HepG2 (cell line): ENCODE data around the gene ADGRG4. TPM values are rescaled to one million over a fixed set of nuclear protein-coding genes. Genes with fewer than 3 reads are reported as not detected.

Experiments used
- ATAC-seq: fragments of 200-7000 bp; cut with Tn5 transposase; 3 replicates; pipeline ENCODE4 v1.9.1; 2020; ENCODE audit warnings: mild to moderate bottlenecking, moderate library complexity
- BruUV-seq: library from RNA; stranded (reverse); fragments of 400-500 nt; replicated peaks from 2 replicates; lab custom pipeline; 2021; lab: Mats Ljungman, UMichigan
- CTCF ChIA-PET: fragments of 300-600 bp; formaldehyde crosslinking; extraction: SDS; loops from one replicate; lab custom pipeline; 2021; ENCODE audit warnings: low total read pairs, inconsistent platforms, low intra/inter-chr PET ratio; lab: Yijun Ruan, JAX
- POLR2A ChIA-PET: fragments of 350-600 bp; sonication (Branson Sonifier 250); formaldehyde crosslinking; loops from one replicate; lab custom pipeline; 2020; ENCODE audit warnings: antibody characterized with exemption, inconsistent platforms; lab: Yijun Ruan, JAX
- DNase-seq: peaks from one replicate; pipeline ENCODE4 v3.0.0-alpha.2; 2015; ENCODE audit warnings: low spot score
- FAIRE-seq: peaks from 3 replicates; lab custom pipeline; 2011; peaks lifted over from hg19 to GRCh38; lab: Jason Lieb, UNC
- H2AFZ ChIP-seq: one replicate; pipeline ENCODE4 v1.6.1; 2011; ENCODE audit warnings: low read length, inconsistent platforms
- H3K27ac ChIP-seq: fragments of 300-600 bp; 3 replicates; pipeline ENCODE4 v1.8.0; 2011; ENCODE audit warnings: mixed run types, mild to moderate bottlenecking, mixed read lengths, low read length, inconsistent platforms; ENCODE audit not compliant: insufficient read depth; ENCODE audit errors: extremely low read length
- H3K27me3 ChIP-seq, 2 experiments: fragments of 200-600 bp in 1 of 2; 2 replicates in 1 of 2; 3 replicates in 1 of 2; pipeline versions ENCODE4 v1.6.0 to v1.8.0; 2011; ENCODE audit warnings: low read length in 2 of 2, mild to moderate bottlenecking in 2 of 2, moderate library complexity in 2 of 2, inconsistent platforms in 1 of 2; ENCODE audit not compliant: insufficient read depth in 2 of 2, control insufficient read depth in 1 of 2
- H3K36me3 ChIP-seq, 2 experiments: fragments of 200-600 bp in 1 of 2; replicated peaks in 1 of 2; 2 replicates in 1 of 2; 3 replicates in 1 of 2; pipeline versions ENCODE4 v1.5.1 to v1.8.0; 2011; ENCODE audit warnings: low read length in 2 of 2, inconsistent platforms in 1 of 2; ENCODE audit not compliant: insufficient read depth in 2 of 2, control insufficient read depth in 1 of 2
- H3K4me1 ChIP-seq: 2 replicates; pipeline ENCODE4 v1.5.1; 2012; ENCODE audit warnings: low read length, inconsistent platforms; ENCODE audit not compliant: insufficient read depth
- H3K4me2 ChIP-seq: 2 replicates; pipeline ENCODE4 v1.6.0; 2011; ENCODE audit warnings: low read depth, low read length, inconsistent platforms
- H3K4me3 ChIP-seq, 3 experiments: fragments of 200-600 bp in 1 of 3; sonication (generic), shearing (Covaris generic) in 1 of 3; replicated peaks in 1 of 3; 2 replicates each; pipeline ENCODE4 v1.5.1; 2011 to 2016; ENCODE audit warnings: low read length in 3 of 3, inconsistent platforms in 2 of 3, low read depth in 2 of 3, mild to moderate bottlenecking in 2 of 3, control low read depth in 1 of 3, mixed read lengths in 1 of 3; ENCODE audit not compliant: insufficient read depth in 1 of 3
- H3K79me2 ChIP-seq: one replicate; pipeline ENCODE4 v1.6.1; 2011; ENCODE audit warnings: low read length, inconsistent platforms; ENCODE audit not compliant: insufficient read depth
- H3K9ac ChIP-seq: 2 replicates; pipeline ENCODE4 v1.6.0; 2011; ENCODE audit warnings: mild to moderate bottlenecking, low read depth, low read length, inconsistent platforms; ENCODE audit not compliant: insufficient read depth
- H3K9me3 ChIP-seq: 2 replicates; pipeline ENCODE4 v1.5.1; 2012; ENCODE audit warnings: mild to moderate bottlenecking, low read length
- H4K20me1 ChIP-seq: 2 replicates; pipeline ENCODE4 v1.6.0; 2011; ENCODE audit warnings: inconsistent platforms, mild to moderate bottlenecking, low read length, moderate library complexity; ENCODE audit not compliant: insufficient read depth
- HOXD1 ChIP-seq: sonication (generic); formaldehyde crosslinking; IDR thresholded peaks from 2 replicates; pipeline ENCODE4 v1.5.0; 2020; ENCODE audit warnings: missing genetic modification reagents
- NFE2L2 ChIP-seq: fragments of 150-350 bp; IDR thresholded peaks from 2 replicates; pipeline ENCODE4 v1.6.1; 2014; ENCODE audit warnings: low read length
- REXO4 ChIP-seq: sonication (generic); formaldehyde crosslinking; IDR thresholded peaks from 2 replicates; pipeline ENCODE4 v1.8.0; 2022; ENCODE audit warnings: missing genetic modification reagents, mild to moderate bottlenecking, borderline replicate concordance
- WGBS: methylation state at CpG from one replicate; pipeline ENCODE4 v1.1.6; 2017; ENCODE audit warnings: low lambda C conversion rate; 5-methylcytosine and 5-hydroxymethylcytosine counted together
- in situ Hi-C: cut with HindIII; loops from 2 replicates; pipeline ENCODE4 v1.10.0; 2017; ENCODE audit warnings: low pct_unique_long_range_greater_than_20kb; ENCODE audit not compliant: extremely low pct_ligation_motif_present
- intact Hi-C: fragments of 100-400 bp; cut with micrococcal nuclease; formaldehyde crosslinking; loops from one replicate; pipeline ENCODE4 v1.10.0; 2022; ENCODE audit not compliant: unreplicated experiment
- polyA plus RNA-seq, 8 experiments: library from polyadenylated mRNA; depleted of rRNA in 3 of 8; stranded (reverse) in 7 of 8; unstranded in 1 of 8; fragments of >200 nt; fragmentation: Illumina TruSeq in 4 of 8; extraction: Trizol in 4 of 8; gene quantifications; 2 replicates each; pipeline versions ENCODE4 v1.2.1 to v1.2.3, GENCODE V29; 2011 to 2016; ENCODE audit warnings: low read depth in 4 of 8, missing spikeins in 1 of 8, mixed read lengths in 1 of 8; ENCODE audit not compliant: insufficient read depth in 1 of 8
- total RNA-seq, 5 experiments: library from RNA; depleted of rRNA; stranded (reverse); fragments of >200 nt; fragmentation: Illumina TruSeq; extraction: Trizol; gene quantifications; 2 replicates each; pipeline ENCODE4 v1.2.3, GENCODE V29; 2016; ENCODE audit warnings: low read depth in 1 of 5
- TF ChIP-seq, protein P1 (sequence below): sonication (generic); formaldehyde crosslinking; IDR thresholded peaks from 2 replicates; pipeline ENCODE4 v1.9.0; 2021; ENCODE audit warnings: missing genetic modification reagents, borderline replicate concordance
- TF ChIP-seq, protein P2 (sequence below): sonication (generic); formaldehyde crosslinking; IDR thresholded peaks from 2 replicates; pipeline ENCODE4 v1.5.0; 2020; ENCODE audit warnings: mild to moderate bottlenecking, low read depth, missing genetic modification reagents, borderline replicate concordance

ADGRG4 gene
- total and polyA plus RNA-seq, 2 of the 13 experiments (the other 11 are each of a cell fraction or from before 2014, with no cell fraction given), result not detected

DNA sequence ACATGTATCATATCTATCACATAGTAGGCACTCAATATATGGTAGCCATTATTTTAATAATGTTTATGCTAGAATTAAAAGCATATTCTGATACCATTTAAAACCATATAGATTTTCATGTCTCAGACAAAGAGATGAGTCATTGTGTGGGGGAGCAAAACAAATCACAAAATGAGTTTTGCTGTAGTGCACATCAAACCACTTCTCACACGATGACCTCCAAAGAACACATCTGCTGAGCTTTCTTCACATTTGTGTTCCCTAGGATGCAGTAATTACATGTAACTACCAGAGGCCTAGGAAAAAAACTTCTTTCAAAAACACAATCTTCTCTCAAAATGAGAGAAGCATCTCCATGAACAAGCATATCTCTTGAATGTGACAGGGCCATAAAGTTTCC is 130.9 kb downstream of the ADGRG4 start:
- no peaks in the 10 kb centered on the region for H3K4me1 ChIP-seq
- H3K27me3 ChIP-seq, result no peaks in the 10 kb centered on the region
- no TSS peak for BruUV-seq
- intact Hi-C loops, result no loop called here
- no peak overlapping the region for H2AFZ ChIP-seq
- FAIRE-seq (no peak), DNase-seq (no peak), ATAC-seq (no peak)
- no peaks in the 10 kb centered on the region for H3K9me3 ChIP-seq
- no peaks in the 10 kb centered on the region for H3K36me3 ChIP-seq
- CTCF ChIA-PET, result no interaction called here
- in situ Hi-C loops, result no loop called here
- H3K4me3 ChIP-seq, result no peak overlapping the region
- WGBS, result 10% methylated on average over 1 of the region's 1 CpG
- H4K20me1 ChIP-seq, result no peaks in the 10 kb centered on the region
- no peak overlapping the region for H3K9ac ChIP-seq
- H3K4me2 ChIP-seq, result no peak overlapping the region
- no peak overlapping the region for H3K27ac ChIP-seq
- no peak for TF ChIP-seq HOXD1 (CRISPR knock-in tag)
- TF ChIP-seq, all 625 proteins: peak for 0
- POLR2A ChIA-PET, result no interaction called here
- no peaks in the 10 kb centered on the region for H3K79me2 ChIP-seq

DNA sequence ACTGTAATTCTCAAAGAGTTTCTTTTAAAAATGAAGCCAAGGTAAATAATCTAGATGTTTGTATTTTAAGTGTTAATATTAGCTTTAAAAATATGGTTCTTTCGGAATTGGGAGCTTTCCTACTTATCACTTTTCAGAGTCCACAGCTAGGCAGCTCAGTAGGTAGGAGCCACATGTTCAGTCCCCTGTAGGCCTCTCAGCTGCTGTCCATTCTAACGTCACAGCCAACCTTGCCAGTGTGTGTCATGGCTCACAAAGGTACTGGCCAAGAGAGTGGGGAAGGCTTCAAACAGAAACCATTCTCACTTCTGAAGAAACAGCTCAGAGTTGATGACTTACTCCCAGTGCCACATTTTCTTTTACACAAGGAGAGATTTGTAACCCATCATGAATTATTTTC is 137.0 kb downstream of the ADGRG4 start:
- no TSS peak for BruUV-seq
- DNase-seq (no peak), ATAC-seq (no peak), FAIRE-seq (no peak)
- TF ChIP-seq, protein P1, sequence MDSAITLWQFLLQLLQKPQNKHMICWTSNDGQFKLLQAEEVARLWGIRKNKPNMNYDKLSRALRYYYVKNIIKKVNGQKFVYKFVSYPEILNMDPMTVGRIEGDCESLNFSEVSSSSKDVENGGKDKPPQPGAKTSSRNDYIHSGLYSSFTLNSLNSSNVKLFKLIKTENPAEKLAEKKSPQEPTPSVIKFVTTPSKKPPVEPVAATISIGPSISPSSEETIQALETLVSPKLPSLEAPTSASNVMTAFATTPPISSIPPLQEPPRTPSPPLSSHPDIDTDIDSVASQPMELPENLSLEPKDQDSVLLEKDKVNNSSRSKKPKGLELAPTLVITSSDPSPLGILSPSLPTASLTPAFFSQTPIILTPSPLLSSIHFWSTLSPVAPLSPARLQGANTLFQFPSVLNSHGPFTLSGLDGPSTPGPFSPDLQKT (CRISPR knock-in tag), result no peak
- no peak for TF ChIP-seq REXO4 (CRISPR knock-in tag)
- TF ChIP-seq, protein P2, sequence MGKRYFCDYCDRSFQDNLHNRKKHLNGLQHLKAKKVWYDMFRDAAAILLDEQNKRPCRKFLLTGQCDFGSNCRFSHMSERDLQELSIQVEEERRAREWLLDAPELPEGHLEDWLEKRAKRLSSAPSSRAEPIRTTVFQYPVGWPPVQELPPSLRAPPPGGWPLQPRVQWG (CRISPR knock-in tag), result no peak
- TF ChIP-seq NFE2L2, result no peak
- Histone ChIP-seq H3K4me2 (no peak overlapping the region), H3K9me3 (no peaks in the 10 kb centered on the region), H3K4me1 (no peaks in the 10 kb centered on the region), H4K20me1 (no peaks in the 10 kb centered on the region), H3K36me3 (no peaks in the 10 kb centered on the region), H3K27ac (no peak overlapping the region), H2AFZ (no peak overlapping the region), H3K27me3 (no peaks in the 10 kb centered on the region), H3K79me2 (no peaks in the 10 kb centered on the region), H3K9ac (no peak overlapping the region), H3K4me3 (no peak overlapping the region)
- POLR2A ChIA-PET, result no interaction called here
- intact Hi-C loops (no loop called here), in situ Hi-C loops (no loop called here)
- CTCF ChIA-PET, result no interaction called here
- WGBS, result 8% methylated on average over 1 of the region's 2 CpGs
